Measurements from ENCODE around the gene ZNF177. TPM values are rescaled to one million over a fixed set of nuclear protein-coding genes. Genes with fewer than 3 reads are reported as not detected.

Gene ZNF177
- total RNA-seq, 4 donors from 2014 or later = 0.38 to 1.5 (median 1.1) TPM; not detected in 1

- H3K4me3 ChIP-seq (ENCODE audit: low read depth, poor library complexity, severe bottlenecking) = no peak overlapping the region
- TF ChIP-seq POLR2A (IDR thresholded peaks at IDR 0.05) (no peak), CTCF (IDR thresholded peaks at IDR 0.05) (no peak)
- 86 to 93% methylated on average over 6 to 7 of the region's 7 CpGs for WGBS, 2 donors
- intact Hi-C loops (cut with DNase I; ENCODE audit: low total_unique reads) = no loop called here
- DNase-seq (ENCODE audit: low spot score in 2 of 2) = no peak
Measured at GRCh38 chr19:9431475-9431874, 68.7 kb downstream of the ZNF177 start.

Other genes starting within 250 kb of the ZNF177 start
- gene OR7G1, start 247.2 kb upstream of the ZNF177 start, total RNA-seq = not detected
- not detected for gene OR7G3, start 236.1 kb upstream of the ZNF177 start, total RNA-seq
- 10 to 100 TPM; 19.4 to 32.4 (median 29.3) TPM for gene ZNF317, start 222.6 kb upstream of the ZNF177 start, total RNA-seq
- gene OR7D2, start 184.0 kb upstream of the ZNF177 start, total RNA-seq = not detected
- not detected for gene OR7D4, start 143.4 kb upstream of the ZNF177 start, total RNA-seq
- gene OR7E24, start 112.1 kb upstream of the ZNF177 start, total RNA-seq = not detected
- 10 to 100 TPM; 12.9 to 19.2 (median 16.1) TPM for gene ZNF699, start 53.2 kb upstream of the ZNF177 start, total RNA-seq
- gene ZNF559, start 38.8 kb upstream of the ZNF177 start, total RNA-seq = 10 to 100 TPM in 2 of 4 donors, 1 to 10 TPM in 2; 3.6 to 12.8 (median 9.2) TPM
- gene ZNF266, start 72.6 kb downstream of the ZNF177 start, total RNA-seq = 10 to 100 TPM; 19.1 to 34.4 (median 29.8) TPM
- not detected for gene ZNF560, start 135.6 kb downstream of the ZNF177 start, total RNA-seq
- gene ZNF426, start 175.6 kb downstream of the ZNF177 start, total RNA-seq = 10 to 100 TPM in 2 of 4 donors, 1 to 10 TPM in 2; 4.6 to 15.7 (median 9.5) TPM
- gene ZNF121, start 221.5 kb downstream of the ZNF177 start, total RNA-seq = 10 to 100 TPM; 28.1 to 44.6 (median 31.2) TPM

Measured in lower leg skin (tissue), 4 donors.